A549 (cell line): ENCODE results near the gene SENP7.

Experiments used
- EP300 ChIP-seq, 2 experiments: fragments of >200 bp; sonication (Bioruptor Twin); formaldehyde crosslinking; IDR thresholded peaks; 2 replicates in 1 of 2; 3 replicates in 1 of 2; pipeline ENCODE4 v1.6.1; 2016 to 2017
- HDAC2 ChIP-seq: fragments of 200-600 bp; sonication (generic); IDR thresholded peaks from 2 replicates; pipeline ENCODE4 v1.6.1; 2016
- NFE2L2 ChIP-seq: fragments of 150-350 bp; conservative IDR thresholded peaks from 2 replicates; pipeline ENCODE4 v1.6.1; 2014; ENCODE audit warnings: low read length
- POLR2A ChIP-seq: IDR thresholded peaks from 2 replicates; pipeline ENCODE4 v1.6.1; 2012; ENCODE audit warnings: mild to moderate bottlenecking, low read length
- POLR2AphosphoS2 ChIP-seq: conservative IDR thresholded peaks from 2 replicates; pipeline ENCODE4 v1.6.1; 2012; ENCODE audit warnings: low read length, improper control_type of control experiment, inconsistent platforms
- RNF2 ChIP-seq: fragments of 200-600 bp; sonication (generic); IDR thresholded peaks from 2 replicates; pipeline ENCODE4 v1.6.1; 2016; ENCODE audit warnings: low read depth, mild to moderate bottlenecking, antibody characterized with exemption, moderate library complexity, borderline replicate concordance
- SMC3 ChIP-seq: fragments of >200 bp; sonication (Bioruptor Twin); formaldehyde crosslinking; IDR thresholded peaks from 3 replicates; pipeline ENCODE4 v1.6.1; 2018; ENCODE audit warnings: inconsistent platforms
- TF ChIP-seq, protein P1 (sequence below): fragments of >200 bp; sonication (Bioruptor Twin); formaldehyde crosslinking; IDR thresholded peaks from 3 replicates; pipeline ENCODE4 v1.5.1; 2016
- TF ChIP-seq, protein P2 (sequence below): IDR thresholded peaks from 2 replicates; pipeline ENCODE4 v1.6.1; 2012
- TF ChIP-seq, protein P3 (sequence below): fragments of >200 bp; sonication (Bioruptor Twin); formaldehyde crosslinking; IDR thresholded peaks from 3 replicates; pipeline ENCODE4 v1.6.1; 2016
- TF ChIP-seq, protein P4 (sequence below): fragments of 450-650 bp; IDR thresholded peaks from 2 replicates; pipeline ENCODE4 v1.6.1; 2014; ENCODE audit warnings: antibody characterized with exemption

DNA sequence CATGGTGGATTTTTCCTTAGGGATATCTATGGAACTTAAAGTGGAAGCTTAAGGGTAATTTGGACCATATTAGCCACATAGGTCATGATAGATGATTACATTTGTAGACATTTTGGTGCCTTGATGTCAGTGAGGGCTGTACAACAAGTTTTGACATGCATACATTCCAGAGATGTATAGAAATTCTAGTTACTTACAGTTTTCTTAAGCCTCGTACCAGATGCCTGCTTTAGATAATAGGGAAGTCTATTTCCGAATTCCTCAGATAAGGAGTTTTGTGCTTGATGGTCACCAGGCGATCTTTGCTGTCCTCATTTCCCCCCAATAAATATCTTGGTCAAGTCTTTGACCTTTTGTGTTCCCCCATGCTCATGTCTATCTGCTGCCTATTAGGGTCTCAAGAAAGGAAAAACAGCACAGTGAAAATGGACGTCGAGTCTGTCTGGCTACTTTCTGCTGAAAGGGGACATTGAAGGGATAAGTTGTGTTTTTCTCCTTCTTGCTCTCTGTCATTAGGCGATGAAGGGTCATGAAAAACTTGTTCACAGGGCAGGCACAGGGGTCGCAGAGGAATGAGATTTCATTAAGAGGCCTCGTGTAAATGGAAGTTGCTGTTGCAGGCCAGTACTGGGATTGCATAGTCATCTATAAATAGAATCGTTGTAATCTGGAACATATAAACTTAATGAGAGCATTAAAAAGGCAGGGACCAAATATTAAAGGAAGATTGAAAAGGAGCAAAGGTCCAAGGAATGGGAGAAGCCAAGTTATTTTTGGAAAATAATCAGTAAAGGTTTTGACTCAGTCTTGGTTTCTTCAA is 20.0 kb upstream of the SENP7 start:
- TF ChIP-seq, protein P1, sequence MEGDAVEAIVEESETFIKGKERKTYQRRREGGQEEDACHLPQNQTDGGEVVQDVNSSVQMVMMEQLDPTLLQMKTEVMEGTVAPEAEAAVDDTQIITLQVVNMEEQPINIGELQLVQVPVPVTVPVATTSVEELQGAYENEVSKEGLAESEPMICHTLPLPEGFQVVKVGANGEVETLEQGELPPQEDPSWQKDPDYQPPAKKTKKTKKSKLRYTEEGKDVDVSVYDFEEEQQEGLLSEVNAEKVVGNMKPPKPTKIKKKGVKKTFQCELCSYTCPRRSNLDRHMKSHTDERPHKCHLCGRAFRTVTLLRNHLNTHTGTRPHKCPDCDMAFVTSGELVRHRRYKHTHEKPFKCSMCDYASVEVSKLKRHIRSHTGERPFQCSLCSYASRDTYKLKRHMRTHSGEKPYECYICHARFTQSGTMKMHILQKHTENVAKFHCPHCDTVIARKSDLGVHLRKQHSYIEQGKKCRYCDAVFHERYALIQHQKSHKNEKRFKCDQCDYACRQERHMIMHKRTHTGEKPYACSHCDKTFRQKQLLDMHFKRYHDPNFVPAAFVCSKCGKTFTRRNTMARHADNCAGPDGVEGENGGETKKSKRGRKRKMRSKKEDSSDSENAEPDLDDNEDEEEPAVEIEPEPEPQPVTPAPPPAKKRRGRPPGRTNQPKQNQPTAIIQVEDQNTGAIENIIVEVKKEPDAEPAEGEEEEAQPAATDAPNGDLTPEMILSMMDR: no peak
- TF ChIP-seq POLR2AphosphoS2 (no peak), POLR2A (no peak), EP300 (IDR thresholded peaks at IDR 0.05) (no peak), SMC3 (no peak), RNF2 (no peak), NFE2L2 (no peak), HDAC2 (no peak)
- TF ChIP-seq, protein P2, sequence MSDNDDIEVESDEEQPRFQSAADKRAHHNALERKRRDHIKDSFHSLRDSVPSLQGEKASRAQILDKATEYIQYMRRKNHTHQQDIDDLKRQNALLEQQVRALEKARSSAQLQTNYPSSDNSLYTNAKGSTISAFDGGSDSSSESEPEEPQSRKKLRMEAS: no peak
- TF ChIP-seq, protein P3, sequence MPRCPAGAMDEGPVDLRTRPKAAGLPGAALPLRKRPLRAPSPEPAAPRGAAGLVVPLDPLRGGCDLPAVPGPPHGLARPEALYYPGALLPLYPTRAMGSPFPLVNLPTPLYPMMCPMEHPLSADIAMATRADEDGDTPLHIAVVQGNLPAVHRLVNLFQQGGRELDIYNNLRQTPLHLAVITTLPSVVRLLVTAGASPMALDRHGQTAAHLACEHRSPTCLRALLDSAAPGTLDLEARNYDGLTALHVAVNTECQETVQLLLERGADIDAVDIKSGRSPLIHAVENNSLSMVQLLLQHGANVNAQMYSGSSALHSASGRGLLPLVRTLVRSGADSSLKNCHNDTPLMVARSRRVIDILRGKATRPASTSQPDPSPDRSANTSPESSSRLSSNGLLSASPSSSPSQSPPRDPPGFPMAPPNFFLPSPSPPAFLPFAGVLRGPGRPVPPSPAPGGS: no peak
- TF ChIP-seq, protein P4, sequence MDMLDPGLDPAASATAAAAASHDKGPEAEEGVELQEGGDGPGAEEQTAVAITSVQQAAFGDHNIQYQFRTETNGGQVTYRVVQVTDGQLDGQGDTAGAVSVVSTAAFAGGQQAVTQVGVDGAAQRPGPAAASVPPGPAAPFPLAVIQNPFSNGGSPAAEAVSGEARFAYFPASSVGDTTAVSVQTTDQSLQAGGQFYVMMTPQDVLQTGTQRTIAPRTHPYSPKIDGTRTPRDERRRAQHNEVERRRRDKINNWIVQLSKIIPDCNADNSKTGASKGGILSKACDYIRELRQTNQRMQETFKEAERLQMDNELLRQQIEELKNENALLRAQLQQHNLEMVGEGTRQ: no peak
